ENCODE results near the gene PHLPP2.

Gene PHLPP2

DNA sequence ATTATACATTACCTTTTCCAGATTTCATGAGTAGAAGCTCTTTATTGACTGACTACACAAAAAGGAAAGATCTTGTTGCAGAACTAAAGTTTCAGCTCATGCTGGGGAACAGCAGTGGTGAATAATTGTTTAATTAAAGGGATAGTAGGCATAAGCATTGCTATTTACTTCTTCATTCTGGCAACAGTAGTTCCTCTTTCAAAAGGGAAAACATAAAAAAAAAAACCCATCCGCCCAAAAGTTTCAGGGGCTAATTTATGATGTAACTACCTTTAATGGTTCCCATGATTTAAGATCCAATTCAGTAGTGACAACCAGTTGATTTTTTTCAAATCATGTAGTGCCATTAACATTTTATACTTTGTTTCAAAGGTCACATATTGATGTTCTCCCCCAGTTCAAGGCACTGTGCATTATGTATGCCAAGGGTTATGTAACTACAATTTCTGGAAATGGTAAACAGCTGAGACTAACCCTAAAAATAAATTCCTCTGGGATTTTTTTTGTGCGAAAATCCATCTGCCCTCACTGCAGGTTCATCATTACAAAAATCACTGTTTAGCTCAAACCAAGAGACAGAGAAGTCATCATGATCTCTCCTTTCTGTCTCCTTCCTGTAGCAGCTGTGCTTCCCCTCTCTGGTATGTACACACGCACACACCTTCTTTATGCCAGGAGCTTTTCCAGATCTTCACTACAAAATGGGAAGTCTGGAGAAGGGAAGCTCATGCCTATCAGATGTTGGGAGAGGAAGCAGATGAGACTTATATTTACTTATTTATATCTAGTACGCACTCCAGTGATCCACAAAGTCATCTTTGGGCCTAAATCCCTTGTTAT lies 2.2 kb upstream of the PHLPP2 start:
- Histone ChIP-seq H3K36me3 (peaks cover 2% of the 10 kb centered on the region), H3K27me3 (ENCODE audit: insufficient read depth, low read depth, severe bottlenecking) (no peaks in the 10 kb centered on the region), H3K4me3 (ENCODE audit: low read depth, low read length) (no peak overlapping the region), H3K27ac (no peak overlapping the region), H3K9me3 (ENCODE audit: severe bottlenecking) (no peaks in the 10 kb centered on the region)
- no peak for DNase-seq
- TF ChIP-seq, protein P1, sequence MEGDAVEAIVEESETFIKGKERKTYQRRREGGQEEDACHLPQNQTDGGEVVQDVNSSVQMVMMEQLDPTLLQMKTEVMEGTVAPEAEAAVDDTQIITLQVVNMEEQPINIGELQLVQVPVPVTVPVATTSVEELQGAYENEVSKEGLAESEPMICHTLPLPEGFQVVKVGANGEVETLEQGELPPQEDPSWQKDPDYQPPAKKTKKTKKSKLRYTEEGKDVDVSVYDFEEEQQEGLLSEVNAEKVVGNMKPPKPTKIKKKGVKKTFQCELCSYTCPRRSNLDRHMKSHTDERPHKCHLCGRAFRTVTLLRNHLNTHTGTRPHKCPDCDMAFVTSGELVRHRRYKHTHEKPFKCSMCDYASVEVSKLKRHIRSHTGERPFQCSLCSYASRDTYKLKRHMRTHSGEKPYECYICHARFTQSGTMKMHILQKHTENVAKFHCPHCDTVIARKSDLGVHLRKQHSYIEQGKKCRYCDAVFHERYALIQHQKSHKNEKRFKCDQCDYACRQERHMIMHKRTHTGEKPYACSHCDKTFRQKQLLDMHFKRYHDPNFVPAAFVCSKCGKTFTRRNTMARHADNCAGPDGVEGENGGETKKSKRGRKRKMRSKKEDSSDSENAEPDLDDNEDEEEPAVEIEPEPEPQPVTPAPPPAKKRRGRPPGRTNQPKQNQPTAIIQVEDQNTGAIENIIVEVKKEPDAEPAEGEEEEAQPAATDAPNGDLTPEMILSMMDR (IDR thresholded peaks at IDR 0.05; ENCODE audit: low read depth, low read length) = no peak

DNA sequence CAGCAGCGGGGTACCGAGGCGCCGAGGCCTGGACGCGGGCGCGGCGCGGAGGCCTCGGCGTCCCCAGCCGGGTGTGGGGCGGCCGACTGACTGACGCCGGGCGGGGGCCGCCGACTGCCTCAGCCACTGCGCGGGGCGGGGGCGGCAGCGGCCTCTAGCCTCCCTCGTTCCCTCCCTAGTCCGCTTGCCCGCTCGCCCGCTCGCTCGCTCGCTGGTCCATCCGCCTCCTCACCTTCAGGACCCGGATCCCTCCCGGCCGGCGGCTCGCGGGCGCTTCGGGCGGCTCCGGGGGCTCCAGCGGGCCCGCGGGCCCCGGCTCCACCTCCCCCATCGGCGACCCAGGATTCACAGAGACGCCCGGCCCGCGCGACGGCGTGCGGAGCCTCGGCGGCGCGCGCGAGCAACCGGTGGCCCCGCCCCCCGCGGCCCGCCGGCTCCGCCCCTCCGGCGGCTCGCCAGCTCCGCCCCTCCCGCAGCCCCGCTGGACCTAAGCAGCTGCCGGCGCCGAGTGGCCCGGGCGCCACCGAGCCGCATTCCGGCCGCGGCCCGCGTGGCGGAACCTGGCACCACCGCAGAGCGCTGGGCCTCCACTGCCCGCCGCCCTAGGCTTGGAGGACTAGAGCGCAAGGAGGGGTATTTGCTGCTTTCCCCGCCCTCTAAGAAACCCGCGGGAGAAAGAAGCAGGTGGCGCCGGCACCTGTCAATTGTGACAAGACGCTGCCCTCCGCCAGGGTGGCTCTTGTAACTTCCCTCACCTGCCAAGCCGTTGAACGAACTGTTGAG lies 773 bp downstream of the PHLPP2 start:
- H3K4me3 ChIP-seq (ENCODE audit: low read depth, low read length) = peak overlapping the region; percentile 87
- DNase-seq = peak; percentile 78
- no peaks in the 10 kb centered on the region for H3K9me3 ChIP-seq (ENCODE audit: severe bottlenecking)
- H3K36me3 ChIP-seq = peaks cover 6% of the 10 kb centered on the region
- H3K27ac ChIP-seq = peak overlapping the region; percentile 93
- TF ChIP-seq, protein P1 (IDR thresholded peaks at IDR 0.05; ENCODE audit: low read depth, low read length) = no peak
- no peaks in the 10 kb centered on the region for H3K27me3 ChIP-seq (ENCODE audit: insufficient read depth, low read depth, severe bottlenecking)

DNA sequence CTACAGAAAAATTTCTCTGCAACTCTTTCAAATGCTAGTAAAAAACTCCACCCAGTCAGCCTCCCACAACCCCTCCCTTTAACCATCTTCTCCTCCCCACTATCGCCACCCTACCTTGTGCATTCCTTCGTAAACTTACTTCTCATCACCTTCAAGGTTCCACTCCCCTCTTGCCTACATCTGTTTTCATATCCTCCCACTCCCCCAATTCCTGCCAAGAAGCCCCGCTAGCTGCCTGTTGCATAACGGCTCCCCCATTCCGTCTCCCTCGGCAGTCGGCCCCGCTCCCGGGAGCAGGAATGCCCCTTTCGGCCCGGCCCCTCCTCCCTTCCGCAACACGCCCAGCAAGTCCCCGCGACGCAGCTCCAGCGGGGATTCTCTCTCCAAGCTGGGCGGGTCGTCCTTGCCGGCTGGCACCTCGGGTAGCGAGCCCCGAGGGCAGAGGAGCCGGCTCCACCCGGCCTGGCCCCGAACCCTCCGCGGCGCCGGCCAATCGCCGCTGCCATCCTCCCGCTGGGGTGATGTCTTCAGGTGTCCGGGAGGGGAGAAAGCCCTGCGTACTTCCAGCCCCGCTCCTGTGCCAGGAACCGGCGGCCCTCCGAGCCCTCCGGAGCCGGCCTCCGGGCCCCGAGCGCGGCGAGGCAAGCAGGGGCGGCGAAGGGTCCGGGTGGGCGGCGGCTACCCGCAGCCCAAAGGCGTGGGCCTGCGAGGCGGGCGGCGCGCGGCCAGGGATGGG lies 1.5 kb downstream of the PHLPP2 start:
- peak overlapping the region; percentile 93 for H3K27ac ChIP-seq
- no peaks in the 10 kb centered on the region for H3K27me3 ChIP-seq (ENCODE audit: insufficient read depth, low read depth, severe bottlenecking)
- no peaks in the 10 kb centered on the region for H3K9me3 ChIP-seq (ENCODE audit: severe bottlenecking)
- H3K4me3 ChIP-seq (ENCODE audit: low read depth, low read length) = peak overlapping the region; percentile 87
- peak; percentile 78 for DNase-seq
- TF ChIP-seq, protein P1 (IDR thresholded peaks at IDR 0.05; ENCODE audit: low read depth, low read length) = no peak
- H3K36me3 ChIP-seq = peaks cover 7% of the 10 kb centered on the region

DNA sequence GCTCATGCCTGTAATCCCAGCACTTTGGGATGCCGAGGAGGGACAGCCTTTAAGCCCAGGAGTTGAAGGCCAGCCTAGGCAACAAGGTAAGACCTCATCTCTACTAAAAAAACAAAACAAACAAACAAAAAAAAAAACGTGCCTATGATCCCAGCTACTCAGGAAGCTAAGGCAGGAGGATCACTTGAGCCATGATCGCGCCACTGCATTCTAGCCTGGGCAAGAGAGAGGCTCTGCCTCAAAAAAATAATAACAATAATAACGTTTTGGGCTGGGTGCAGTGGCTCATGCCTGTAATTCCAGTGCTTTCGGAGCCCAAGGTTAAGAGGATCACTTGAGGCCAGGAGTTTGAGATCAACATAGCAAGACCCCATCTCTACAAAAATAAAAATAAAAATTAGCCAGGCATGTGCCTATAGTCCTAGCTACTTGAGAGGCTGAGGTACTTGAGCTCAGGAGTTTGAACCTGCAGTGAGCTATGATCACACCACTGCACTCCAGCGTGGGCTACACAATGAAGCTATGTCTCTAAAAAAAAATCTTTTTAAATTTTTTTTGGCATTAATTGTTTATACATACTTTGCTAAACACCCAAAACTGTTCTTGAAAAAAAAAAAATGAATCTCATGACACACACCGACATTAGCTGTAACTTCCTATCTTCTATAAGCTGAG lies 3.3 kb downstream of the PHLPP2 start:
- H3K27ac ChIP-seq = no peak overlapping the region
- TF ChIP-seq, protein P1 (IDR thresholded peaks at IDR 0.05; ENCODE audit: low read depth, low read length) = no peak
- no peak for DNase-seq

DNA sequence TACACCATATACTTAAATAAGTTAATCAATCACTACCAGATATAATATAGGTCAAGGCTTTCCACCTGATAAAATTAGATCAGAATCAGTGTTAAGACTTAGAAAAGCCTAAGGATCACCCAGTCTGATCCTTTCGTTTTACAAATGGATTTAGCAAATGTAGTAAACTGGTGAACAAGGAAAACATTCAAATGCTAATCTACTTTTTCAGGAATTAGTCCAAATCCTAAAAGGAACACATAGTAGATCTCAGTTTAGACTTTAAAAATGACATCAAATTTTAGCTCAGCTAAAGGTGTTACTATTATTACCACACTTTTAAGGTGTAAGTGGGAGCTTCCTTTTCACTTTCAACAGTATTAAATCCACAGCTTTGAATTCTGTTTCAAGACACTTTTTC lies 12.0 kb downstream of the PHLPP2 start:
- Histone ChIP-seq H3K36me3 (peaks cover 9% of the 10 kb centered on the region), H3K27me3 (ENCODE audit: insufficient read depth, low read depth, severe bottlenecking) (no peaks in the 10 kb centered on the region), H3K4me3 (ENCODE audit: low read depth, low read length) (no peak overlapping the region), H3K9me3 (ENCODE audit: severe bottlenecking) (no peaks in the 10 kb centered on the region), H3K27ac (no peak overlapping the region)
- TF ChIP-seq, protein P1 (IDR thresholded peaks at IDR 0.05; ENCODE audit: low read depth, low read length) = no peak
- no peak for DNase-seq

More for the DNA sequence above, 3.3 kb downstream of the PHLPP2 start:
- no peaks in the 10 kb centered on the region for H3K27me3 ChIP-seq (ENCODE audit: insufficient read depth, low read depth, severe bottlenecking)
- H3K9me3 ChIP-seq (ENCODE audit: severe bottlenecking) = no peaks in the 10 kb centered on the region
- peaks cover 7% of the 10 kb centered on the region for H3K36me3 ChIP-seq
- no peak overlapping the region for H3K4me3 ChIP-seq (ENCODE audit: low read depth, low read length)

Data from WERI-Rb-1 (cell line).